H1 (cell line): Measurements from ENCODE around the gene TRIM29. TPM values are rescaled to one million over a fixed set of nuclear protein-coding genes. Genes with fewer than 3 reads are reported as not detected.
"Not testable (repeated sequence)": the region's sequence is repeated elsewhere in the genome, so short reads cannot be mapped to it uniquely, and the experiment has no call there.

ENCODE experiments used
- CTCF ChIA-PET: fragments of 300-600 bp; sonication (Branson Sonifier 250); formaldehyde crosslinking; loops from one replicate; lab custom pipeline; 2021; ENCODE audit not compliant: partially characterized antibody; lab: Charles Lee
- POLR2A ChIA-PET: fragments of 300-600 bp; sonication (Branson Sonifier 250); formaldehyde crosslinking; loops from one replicate; lab custom pipeline; 2021; ENCODE audit warnings: inconsistent platforms; ENCODE audit not compliant: partially characterized antibody; lab: Charles Lee
- DNase-seq, 2 experiments: peaks; one replicate each; pipeline versions ENCODE4 v3.0.0 to v3.0.0-alpha.2; 2010 to 2022; ENCODE audit warnings: low spot score in 2 of 2, low read depth in 1 of 2, mixed read lengths in 1 of 2
- FAIRE-seq: peaks from 2 replicates; lab custom pipeline; 2011; peaks lifted over from hg19 to GRCh38; lab: Jason Lieb, UNC
- H2AFZ ChIP-seq: 2 replicates; pipeline ENCODE4 v1.8.1; 2012; ENCODE audit warnings: low read length, inconsistent platforms
- H2AK5ac ChIP-seq: 2 replicates; pipeline ENCODE4 v1.6.1; 2013; ENCODE audit warnings: low read depth, low read length
- H2BK120ac ChIP-seq: replicated peaks from 2 replicates; pipeline ENCODE3; 2013; ENCODE audit warnings: low read depth, low read length, inconsistent platforms
- H2BK12ac ChIP-seq: 2 replicates; pipeline ENCODE4 v1.6.1; 2013; ENCODE audit warnings: low read depth, low read length
- H2BK15ac ChIP-seq: 2 replicates; pipeline ENCODE4 v1.6.1; 2013; ENCODE audit warnings: low read length
- H2BK20ac ChIP-seq: 2 replicates; pipeline ENCODE4 v1.6.1; 2013; ENCODE audit warnings: low read length
- H2BK5ac ChIP-seq: 2 replicates; pipeline ENCODE4 v1.6.1; 2013; ENCODE audit warnings: low read depth, low read length
- H3K14ac ChIP-seq: 2 replicates; pipeline ENCODE4 v1.6.1; 2013; ENCODE audit warnings: inconsistent platforms; ENCODE audit not compliant: insufficient read length
- H3K18ac ChIP-seq: 2 replicates; pipeline ENCODE4 v1.6.1; 2013; ENCODE audit warnings: low read length; ENCODE audit errors: extremely low read depth
- H3K23ac ChIP-seq: 2 replicates; pipeline ENCODE4 v1.6.1; 2013; ENCODE audit warnings: inconsistent platforms; ENCODE audit not compliant: insufficient read length
- H3K23me2 ChIP-seq: 2 replicates; pipeline ENCODE4 v1.6.1; 2013; ENCODE audit warnings: low read depth, low read length
- H3K27ac ChIP-seq: 2 replicates; pipeline ENCODE4 v1.6.1; 2011; ENCODE audit warnings: low read depth, low read length, inconsistent platforms
- H3K27me3 ChIP-seq, 4 experiments: replicated peaks in 1 of 4; 1 replicate in 1 of 4; 2 replicates in 3 of 4; pipeline versions ENCODE4 v1.6.1 to v1.8.1; 2011 to 2013; ENCODE audit warnings: low read length in 3 of 4, mild to moderate bottlenecking in 3 of 4, inconsistent platforms in 2 of 4, mixed read lengths in 2 of 4, moderate library complexity in 1 of 4; ENCODE audit not compliant: control insufficient read depth in 3 of 4, insufficient read depth in 3 of 4; ENCODE audit errors: extremely low read depth in 1 of 4
- H3K36me3 ChIP-seq, 4 experiments: 2 replicates each; pipeline versions ENCODE4 v1.6.1 to v1.8.1; 2011 to 2013; ENCODE audit warnings: mild to moderate bottlenecking in 4 of 4, low read length in 3 of 4, moderate library complexity in 2 of 4, control low read depth in 1 of 4, inconsistent platforms in 1 of 4; ENCODE audit not compliant: insufficient read depth in 4 of 4, control insufficient read depth in 2 of 4
- H3K4ac ChIP-seq: replicated peaks from 2 replicates; pipeline ENCODE3; 2013; ENCODE audit warnings: low read length, low read depth, mixed read lengths, inconsistent platforms; ENCODE audit not compliant: insufficient read length
- H3K4me1 ChIP-seq, 4 experiments: replicated peaks in 1 of 4; 1 replicate in 1 of 4; 2 replicates in 3 of 4; pipeline versions ENCODE4 v1.6.1 to v1.8.1; 2011 to 2013; ENCODE audit warnings: low read length in 3 of 4, inconsistent platforms in 2 of 4, mixed read lengths in 1 of 4; ENCODE audit not compliant: insufficient read depth in 4 of 4, control insufficient read depth in 3 of 4
- H3K4me2 ChIP-seq, 2 experiments: 2 replicates each; pipeline versions ENCODE4 v1.6.1 to v1.8.1; 2011 to 2013; ENCODE audit warnings: low read depth in 2 of 2, low read length in 2 of 2, control low read depth in 1 of 2, inconsistent platforms in 1 of 2, mild to moderate bottlenecking in 1 of 2; ENCODE audit not compliant: insufficient read depth in 1 of 2
- H3K4me3 ChIP-seq, 4 experiments: fragments of 200-600, 300-600 bp in 1 of 4; sonication (generic), shearing (Covaris generic), sonication (Bioruptor Twin) in 1 of 4; 2 replicates each; pipeline versions ENCODE4 v1.5.1 to v1.8.1; 2011 to 2016; ENCODE audit warnings: low read length in 4 of 4, low read depth in 3 of 4, control low read depth in 2 of 4, inconsistent platforms in 2 of 4, mild to moderate bottlenecking in 2 of 4, mixed read lengths in 1 of 4, moderate library complexity in 1 of 4; ENCODE audit not compliant: insufficient read depth in 2 of 4; ENCODE audit errors: extremely low read depth in 1 of 4
- H3K56ac ChIP-seq: replicated peaks from 2 replicates; pipeline ENCODE3; 2013; ENCODE audit warnings: low read depth, mild to moderate bottlenecking, mixed read lengths, low read length, inconsistent platforms; ENCODE audit not compliant: insufficient read length
- H3K79me1 ChIP-seq: 2 replicates; pipeline ENCODE4 v1.6.1; 2013; ENCODE audit warnings: low read depth, low read length, control low read depth
- H3K79me2 ChIP-seq, 2 experiments: 2 replicates each; pipeline versions ENCODE4 v1.6.1 to v1.8.1; 2012 to 2013; ENCODE audit warnings: low read length in 2 of 2, mild to moderate bottlenecking in 2 of 2, inconsistent platforms in 1 of 2; ENCODE audit not compliant: insufficient read depth in 2 of 2, control insufficient read depth in 1 of 2
- H3K9ac ChIP-seq, 4 experiments: replicated peaks in 1 of 4; 1 replicate in 1 of 4; 2 replicates in 3 of 4; pipeline versions ENCODE4 v1.6.1 to v1.8.1; 2011 to 2013; ENCODE audit warnings: low read depth in 3 of 4, low read length in 3 of 4, control low read depth in 2 of 4, mild to moderate bottlenecking in 2 of 4, moderate library complexity in 2 of 4, inconsistent platforms in 1 of 4; ENCODE audit errors: extremely low read depth in 1 of 4
- H3K9me3 ChIP-seq, 2 experiments: 2 replicates each; pipeline versions ENCODE4 v1.6.1 to v1.8.1; 2012 to 2013; ENCODE audit warnings: mild to moderate bottlenecking in 2 of 2, moderate library complexity in 2 of 2, control low read depth in 1 of 2, inconsistent platforms in 1 of 2, low read depth in 1 of 2, low read length in 1 of 2, mixed read lengths in 1 of 2; ENCODE audit not compliant: insufficient read depth in 2 of 2
- H4K20me1 ChIP-seq, 2 experiments: replicated peaks in 1 of 2; 2 replicates each; pipeline versions ENCODE3 to v1.8.1; 2011 to 2013; ENCODE audit warnings: inconsistent platforms in 2 of 2, low read length in 2 of 2, mild to moderate bottlenecking in 1 of 2; ENCODE audit not compliant: insufficient read depth in 2 of 2, control insufficient read depth in 1 of 2
- H4K5ac ChIP-seq: 2 replicates; pipeline ENCODE4 v1.6.1; 2013; ENCODE audit warnings: low read length, low read depth, mixed read lengths, inconsistent platforms; ENCODE audit not compliant: insufficient read length
- H4K8ac ChIP-seq: 2 replicates; pipeline ENCODE4 v1.8.0; 2013; ENCODE audit warnings: mild to moderate bottlenecking, moderate library complexity, low read length, inconsistent platforms; ENCODE audit not compliant: insufficient read depth; ENCODE audit errors: extremely low read depth
- H4K91ac ChIP-seq: replicated peaks from 2 replicates; pipeline ENCODE3; 2013; ENCODE audit warnings: low read length, mixed read lengths, inconsistent platforms; ENCODE audit not compliant: insufficient read length
- WGBS, 2 experiments: shearing (Covaris generic) in 1 of 2; methylation state at CpG; one replicate each; pipeline versions ENCODE4 v1.1.6 to v1.1.7; 2013 to 2015; ENCODE audit warnings: low lambda C conversion rate in 2 of 2, mixed read lengths in 2 of 2, inconsistent platforms in 1 of 2, low coverage in 1 of 2, missing lambda C conversion rate in 1 of 2; ENCODE audit not compliant: insufficient replicate concordance in 2 of 2, insufficient coverage in 1 of 2, insufficient read length in 1 of 2; ENCODE audit errors: extremely low coverage in 1 of 2, missing lambda C conversion rate in 1 of 2; 5-methylcytosine and 5-hydroxymethylcytosine counted together
- polyA plus RNA-seq, 7 experiments: library from polyadenylated mRNA; depleted of rRNA in 3 of 7; stranded (reverse) in 5 of 7; unstranded in 2 of 7; fragments of >200 nt in 5 of 7; fragments of 200-250 nt in 2 of 7; gene quantifications; 1 replicate in 5 of 7; 2 replicates in 1 of 7; 4 replicates in 1 of 7; pipeline versions ENCODE4 v1.2.1 to v1.2.3, GENCODE V29; 2011 to 2013; ENCODE audit warnings: missing spikeins in 2 of 7, mixed read lengths in 2 of 7
- total RNA-seq: library from RNA; stranded (reverse); fragmentation: NEBNext Ultra II Directional; extraction: Animal tissue kit (Norgen Biotek cat#: 25700); gene quantifications from 2 replicates; pipeline ENCODE4 v1.2.1, GENCODE V29; 2021

TRIM29 gene
- total and polyA plus RNA-seq, 2 of the 8 experiments (the other 6 are each of a cell fraction or from before 2014, with no cell fraction given): 0.17 to 0.43 TPM

- DNase-seq: peak in 1 of 2 experiments; percentile 29
- H3K56ac ChIP-seq, H3K27me3 ChIP-seq, H2BK5ac ChIP-seq, H3K79me1 ChIP-seq, H2AFZ ChIP-seq, H3K79me2 ChIP-seq, H3K4me2 ChIP-seq, H2BK12ac ChIP-seq, H3K4me1 ChIP-seq, H3K23ac ChIP-seq, H3K4me3 ChIP-seq, H4K8ac ChIP-seq, H3K27ac ChIP-seq, H3K23me2 ChIP-seq, H2BK20ac ChIP-seq, FAIRE-seq, H2AK5ac ChIP-seq, H3K4ac ChIP-seq, POLR2A ChIA-PET, H4K20me1 ChIP-seq, H2BK120ac ChIP-seq, H3K9me3 ChIP-seq, H3K9ac ChIP-seq, H3K18ac ChIP-seq, H3K14ac ChIP-seq, H4K5ac ChIP-seq, H4K91ac ChIP-seq, H2BK15ac ChIP-seq, H3K36me3 ChIP-seq: not testable (repeated sequence)
- CTCF ChIA-PET: interaction anchor here (0.8 to 1.8 kb wide), 4 partner anchors 24 to 91 kb away, joined by 3 to 7 read pairs (median 4); no protein-coding TSS in a partner anchor
- WGBS, 2 experiments: 92% methylated on average over 11 of the region's 11 CpGs; no CpG with 5 or more reads in 1 of the 2 experiments
Measured at GRCh38 chr11:120143472-120143871, 5.6 kb upstream of the TRIM29 start.
